DMS53 (cell line): ENCODE measurements around the gene FRZB.

Source experiments
- DNase-seq: peaks from one replicate; lab custom pipeline; 2025; lab: John Stamatoyannopoulos, UW

Gene FRZB

DNA sequence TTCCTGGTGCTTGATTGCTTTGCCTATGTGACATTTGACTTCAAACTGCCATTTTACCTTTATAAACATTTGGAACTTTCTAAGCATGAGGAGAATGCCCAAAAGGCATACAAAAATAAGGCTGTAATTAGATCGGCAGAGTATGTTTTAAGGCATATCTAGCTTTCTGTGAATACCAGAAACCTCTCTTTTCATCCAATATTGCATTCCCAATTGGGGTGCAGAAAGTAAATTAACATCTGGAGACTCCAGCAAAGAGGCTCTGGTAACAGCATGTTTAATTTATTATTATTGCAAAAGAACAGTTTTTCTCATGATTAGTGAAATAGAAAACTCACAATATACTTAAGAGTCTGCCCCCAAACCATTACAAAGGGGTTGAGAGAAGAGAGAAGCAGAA is 32.1 kb downstream of the FRZB start:
- no peak for DNase-seq

DNA sequence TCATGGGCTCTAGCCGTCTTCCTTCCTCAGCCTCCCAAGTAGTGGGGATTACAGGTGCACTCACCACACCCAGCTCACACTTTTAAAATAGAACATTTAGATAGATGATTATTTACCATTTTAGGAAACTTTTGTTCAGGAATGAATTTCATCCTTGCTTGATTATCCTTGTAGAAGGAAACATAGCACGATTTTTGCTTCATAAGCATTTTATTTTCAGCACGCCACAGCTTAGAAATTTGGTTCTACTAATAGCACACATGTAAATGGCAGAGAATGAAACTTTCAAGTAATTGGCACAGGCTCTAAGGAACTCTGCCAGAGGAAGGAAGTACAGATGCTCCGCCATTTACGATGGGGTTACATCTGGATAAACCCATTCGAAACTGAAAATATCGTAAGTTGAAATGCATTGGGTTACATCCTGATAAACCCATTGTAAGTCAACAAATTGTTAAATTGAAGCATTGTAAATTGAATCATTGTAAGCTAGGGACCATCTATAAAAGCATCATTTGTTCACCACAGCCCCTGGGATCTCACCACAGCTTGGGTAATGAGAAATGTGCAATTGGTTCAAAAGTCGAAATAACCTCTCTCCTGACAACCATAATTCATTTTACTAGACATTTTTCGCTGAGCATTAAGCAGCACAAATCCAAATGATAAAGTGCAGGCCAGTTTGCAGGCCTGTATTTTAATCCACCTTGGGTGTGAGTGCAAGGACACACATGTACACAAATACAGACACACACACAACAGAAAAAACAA is 33.2 kb downstream of the FRZB start:
- DNase-seq: no peak

DNA sequence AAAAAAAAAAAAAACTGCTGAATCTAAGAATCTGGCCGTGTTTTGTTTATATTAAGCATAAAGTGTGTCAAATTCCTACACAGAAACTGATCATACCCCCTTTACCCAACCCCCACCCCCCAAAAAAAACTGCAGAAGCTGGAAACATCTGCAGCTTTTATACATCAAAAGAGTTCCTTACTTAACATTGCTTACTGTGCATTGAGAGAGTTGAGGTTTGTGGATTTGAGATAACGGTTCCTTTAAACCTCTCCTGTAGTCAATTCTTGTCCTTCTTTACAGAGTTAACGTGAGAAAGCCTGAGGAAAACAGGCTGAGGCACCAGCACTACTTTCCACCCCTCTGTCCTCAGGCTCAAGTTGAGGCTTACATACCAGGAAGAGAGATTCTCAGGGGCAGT is 34.5 kb downstream of the FRZB start:
- no peak for DNase-seq

DNA sequence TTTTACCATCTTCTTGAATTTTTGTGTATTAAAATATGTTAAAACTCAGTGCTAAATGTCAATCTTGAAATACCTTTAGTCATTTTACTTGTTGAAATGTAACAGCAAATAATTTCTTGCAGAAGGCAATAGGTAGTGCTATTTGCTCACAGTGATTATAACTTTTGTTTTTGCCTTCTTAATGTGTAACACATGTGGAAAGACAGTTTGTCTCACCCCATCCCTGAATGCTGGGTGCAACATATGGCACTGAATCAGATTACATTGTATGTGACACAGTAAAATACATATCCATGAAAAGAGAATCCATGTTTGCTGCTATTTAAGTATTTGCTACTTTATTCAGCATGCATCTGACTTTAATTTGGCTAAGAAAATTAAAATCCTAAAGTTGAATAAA is 35.3 kb downstream of the FRZB start:
- DNase-seq: no peak

DNA sequence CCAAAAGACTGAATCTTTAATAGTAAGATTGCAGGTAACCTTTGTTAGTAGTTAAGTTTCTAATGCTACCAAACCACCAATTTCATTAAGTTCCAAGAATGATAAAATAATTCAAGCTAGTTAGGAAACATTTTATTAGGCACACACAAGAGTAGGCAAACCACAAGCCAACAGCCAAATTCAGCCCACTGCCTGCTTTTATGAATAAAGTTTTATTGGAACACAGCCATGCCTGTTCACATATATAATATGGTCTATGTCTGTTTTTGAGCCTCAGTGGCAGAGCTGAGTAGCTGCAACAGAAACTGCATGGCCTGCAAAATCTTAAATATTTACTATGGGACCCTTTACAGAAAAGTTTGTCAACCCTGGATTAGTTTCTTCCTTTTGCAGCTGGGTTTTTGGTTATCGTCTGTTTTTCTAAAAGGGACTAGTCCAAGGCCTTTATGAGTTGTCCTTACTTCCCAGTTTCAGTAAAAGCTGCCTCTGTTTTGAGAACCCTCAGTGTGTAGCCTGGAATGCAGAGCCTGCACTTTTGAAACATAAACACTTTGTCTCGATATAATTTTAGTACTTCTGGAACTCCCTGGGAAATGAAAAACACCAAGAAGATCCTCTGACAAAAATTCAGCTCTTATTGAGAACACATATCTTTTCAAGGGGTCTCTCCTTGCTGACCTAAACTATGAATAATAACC is 39.1 kb downstream of the FRZB start:
- DNase-seq: no peak

DNA sequence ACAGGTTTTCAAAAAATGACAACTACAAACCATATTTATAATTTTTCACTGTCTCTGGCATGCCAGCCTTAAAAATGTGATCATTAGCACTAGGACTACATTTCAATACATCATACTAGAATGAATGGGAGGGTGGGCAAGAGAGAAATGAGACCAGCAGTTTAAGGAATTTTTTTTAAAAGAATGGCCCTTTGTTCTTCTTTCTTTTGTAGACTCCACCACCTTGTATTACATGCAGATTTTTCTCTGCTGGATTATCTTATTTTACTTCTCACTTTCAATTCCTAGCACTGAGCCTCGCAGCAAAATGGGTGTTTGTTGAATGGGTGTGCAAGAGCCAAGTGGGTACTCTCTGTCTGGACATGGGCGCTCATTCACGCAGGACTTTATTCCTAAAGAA is 39.9 kb downstream of the FRZB start:
- DNase-seq: no peak

DNA sequence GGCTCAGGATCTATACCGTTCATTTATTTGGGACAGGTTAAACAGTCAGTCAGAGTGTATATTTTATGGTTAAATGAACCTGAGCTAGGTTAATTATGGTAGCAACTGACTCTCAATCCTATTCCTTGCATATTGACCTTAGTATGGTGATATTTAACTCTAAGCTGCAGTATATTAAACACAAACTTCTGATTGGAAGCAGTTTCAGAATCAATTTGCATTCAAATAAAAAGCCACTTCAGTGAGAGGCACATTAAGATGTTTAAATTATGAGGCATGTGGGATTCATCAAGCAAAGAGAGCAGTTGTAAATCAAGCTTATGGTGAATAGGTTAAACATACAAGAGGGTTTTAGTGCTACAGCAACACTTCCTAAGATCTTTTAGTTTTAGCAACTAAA is 40.4 kb downstream of the FRZB start:
- no peak for DNase-seq

DNA sequence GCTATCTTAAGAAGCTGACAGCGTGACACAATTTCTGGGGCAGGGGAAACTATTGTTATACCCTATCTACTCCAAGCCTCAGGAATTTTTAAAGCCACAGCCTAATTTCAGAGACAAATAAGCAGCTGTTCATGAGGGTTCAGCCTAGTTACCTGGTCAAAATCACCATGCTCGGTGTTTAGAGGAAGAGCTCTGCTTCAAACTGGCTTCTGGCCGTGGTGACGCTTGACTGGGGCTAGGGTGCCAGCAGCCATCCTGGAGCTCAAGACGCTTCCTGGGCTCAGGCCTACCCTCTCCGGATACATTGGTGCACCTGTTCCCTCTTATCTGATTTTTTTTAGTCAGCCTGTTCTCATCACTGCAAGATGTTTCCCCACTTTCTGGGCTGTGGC is 41.7 kb downstream of the FRZB start:
- DNase-seq: peak; percentile 73

DNA sequence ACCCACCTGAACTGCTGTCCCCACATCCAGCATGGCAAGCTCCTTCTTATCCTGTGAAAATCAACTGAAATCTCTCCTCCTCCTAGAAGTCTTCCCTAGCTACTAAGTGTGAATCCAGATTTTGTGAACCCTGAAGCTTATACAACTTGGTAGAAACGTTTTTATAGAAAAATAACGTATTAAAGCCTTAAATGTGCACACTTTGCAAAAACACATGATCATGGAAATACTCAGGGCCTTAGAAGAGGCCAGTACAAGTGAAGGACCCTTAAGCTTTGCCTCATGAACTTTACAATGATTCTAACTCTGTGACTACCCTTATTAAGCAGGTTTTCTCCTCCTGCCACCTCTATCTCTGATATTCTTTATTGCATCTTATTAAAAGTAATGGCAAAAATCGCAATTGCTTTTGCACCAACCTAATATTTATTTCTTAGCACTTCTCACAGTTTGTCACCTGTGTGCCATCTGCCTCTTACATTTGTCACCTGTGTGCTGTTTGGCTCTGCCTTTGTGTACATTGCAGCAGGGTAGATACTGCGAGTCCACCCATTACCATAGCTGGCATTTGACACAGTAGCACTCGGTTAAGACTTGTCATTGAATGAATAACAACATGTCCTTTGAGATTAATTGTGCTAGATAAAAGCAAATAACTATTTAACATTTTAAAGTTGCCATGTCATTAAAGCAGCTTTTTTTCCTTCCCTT is 42.2 kb downstream of the FRZB start:
- peak; percentile 88 for DNase-seq

DNA sequence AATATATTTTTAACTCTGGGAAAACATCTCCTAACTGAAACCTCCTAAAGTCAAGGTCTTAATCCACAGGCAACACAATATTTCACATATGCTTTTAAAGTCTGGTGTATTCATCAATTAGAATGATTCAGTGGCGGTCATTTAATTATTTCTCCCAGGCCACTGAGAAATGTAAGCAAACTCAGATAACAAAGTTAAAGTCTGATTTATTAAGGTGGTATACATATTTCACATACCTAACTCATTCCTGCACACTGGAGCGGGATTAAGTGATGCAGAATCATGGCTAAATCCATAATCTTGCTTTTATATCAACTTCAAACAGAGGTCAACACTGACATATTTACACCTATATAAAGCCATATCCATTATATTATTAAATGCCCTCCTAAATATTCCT is 43.7 kb downstream of the FRZB start:
- no peak for DNase-seq

DNA sequence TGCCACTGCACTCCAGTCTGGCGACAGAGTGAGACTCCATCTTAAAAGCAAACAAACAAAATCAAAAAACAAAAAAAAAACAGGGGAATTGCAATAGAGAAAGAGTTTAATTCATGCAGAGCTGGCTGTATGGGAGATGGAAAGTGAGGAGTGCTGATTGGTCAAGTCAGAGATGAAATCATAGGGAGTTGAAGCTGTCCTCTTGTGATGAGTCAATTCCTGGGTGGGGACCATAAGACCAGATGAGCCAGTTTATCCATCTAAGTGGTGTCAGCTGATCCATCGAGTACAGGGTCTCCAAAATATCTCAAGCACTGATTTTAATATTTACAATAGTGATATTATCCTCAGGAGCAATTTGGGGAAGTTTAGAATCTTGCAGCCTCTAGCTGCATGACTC is 45.3 kb downstream of the FRZB start:
- DNase-seq: peak; percentile 64

DNA sequence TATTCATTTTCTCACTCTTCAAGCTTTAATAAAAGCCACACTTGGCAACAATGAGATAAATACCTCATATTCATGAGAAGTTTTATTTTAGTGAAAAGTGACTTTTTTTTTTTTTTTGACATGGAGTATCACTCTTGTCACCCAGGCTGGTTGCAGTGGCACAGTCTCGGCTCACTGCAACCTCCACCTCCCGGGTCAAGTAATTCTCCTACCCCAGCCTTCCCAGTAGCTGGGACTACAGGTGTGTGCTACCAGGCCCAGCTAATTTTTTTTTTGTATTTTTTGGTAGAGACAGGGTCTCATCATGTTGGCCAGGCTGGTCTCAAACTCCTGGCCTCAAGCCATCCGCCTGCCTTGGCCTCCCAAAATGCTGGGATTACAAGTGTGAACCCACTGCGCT is 47.0 kb downstream of the FRZB start:
- DNase-seq: no peak

DNA sequence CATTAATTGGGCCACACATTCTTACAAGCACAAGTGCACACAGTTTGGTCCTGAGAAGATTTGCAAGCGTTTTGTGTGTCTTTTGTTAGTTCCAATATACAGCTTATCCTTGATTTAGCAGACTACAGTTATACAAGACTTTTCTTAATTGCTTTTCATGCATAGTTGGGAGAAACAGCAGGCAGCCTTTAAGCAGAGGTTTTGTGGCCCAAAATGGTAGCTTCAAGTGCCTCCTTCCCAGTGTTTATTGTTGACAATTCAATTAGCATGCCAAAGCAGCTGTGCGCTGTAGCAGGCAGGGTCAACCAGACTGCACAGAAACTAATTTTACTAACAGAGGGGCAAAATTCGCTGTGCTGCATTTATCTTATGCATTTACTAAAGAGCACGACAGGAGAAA is 47.5 kb downstream of the FRZB start:
- peak; percentile 64 for DNase-seq

DNA sequence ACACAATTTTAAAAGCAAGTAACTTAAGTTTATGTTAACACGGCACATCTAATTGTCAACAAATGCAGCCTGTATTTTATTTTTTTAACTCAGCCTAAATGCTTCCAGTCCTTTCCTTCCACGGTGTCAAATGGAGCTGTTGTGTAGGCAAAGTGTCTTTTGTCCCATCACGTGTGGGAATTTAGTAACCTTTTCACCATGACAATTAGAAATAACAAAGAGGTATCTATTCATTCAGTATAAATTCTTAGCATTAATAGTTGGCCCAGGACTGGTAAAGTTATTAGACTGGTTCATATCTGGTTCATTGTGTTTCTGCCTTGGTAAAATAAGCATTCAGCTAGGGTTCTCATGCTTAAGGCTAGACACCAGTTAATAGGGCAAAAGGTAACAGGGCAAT is 47.9 kb downstream of the FRZB start:
- DNase-seq: no peak

DNA sequence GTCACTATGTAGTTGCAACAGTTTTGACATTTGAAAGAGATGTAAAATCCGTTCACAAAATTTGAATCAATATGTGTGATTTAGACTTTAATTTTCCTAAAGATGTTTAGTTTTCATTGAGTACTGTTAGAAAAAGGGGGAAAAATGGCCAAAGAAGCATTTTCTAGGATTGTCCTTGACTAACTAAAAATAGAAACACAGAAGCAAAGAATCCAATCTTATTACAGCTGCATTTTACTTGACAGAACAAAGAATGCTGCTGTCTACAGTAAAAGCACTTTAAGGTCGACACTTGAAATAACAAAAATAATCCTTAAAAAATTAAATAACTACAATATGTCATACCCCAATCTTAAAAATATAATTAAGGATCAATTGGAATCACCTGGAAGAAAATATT is 48.9 kb downstream of the FRZB start:
- no peak for DNase-seq

DNA sequence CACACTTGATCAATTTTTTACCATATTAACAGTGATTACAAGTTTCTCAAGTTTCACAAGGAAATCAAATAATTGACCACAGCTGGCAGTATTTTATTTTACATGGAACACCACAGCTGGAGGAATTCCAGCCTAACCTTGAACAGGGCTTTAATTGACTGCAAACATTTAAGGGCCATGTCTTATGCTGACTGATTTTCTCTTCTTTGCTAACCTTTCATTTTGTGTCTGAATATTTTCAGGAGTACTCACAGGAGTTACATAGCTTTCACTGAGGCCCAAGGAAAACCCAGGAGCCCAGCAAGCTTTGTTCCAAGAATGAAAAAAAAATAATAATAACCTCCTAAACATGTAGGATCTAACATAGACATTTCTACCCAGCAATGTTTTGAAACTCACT is 49.6 kb downstream of the FRZB start:
- DNase-seq: no peak

DNA sequence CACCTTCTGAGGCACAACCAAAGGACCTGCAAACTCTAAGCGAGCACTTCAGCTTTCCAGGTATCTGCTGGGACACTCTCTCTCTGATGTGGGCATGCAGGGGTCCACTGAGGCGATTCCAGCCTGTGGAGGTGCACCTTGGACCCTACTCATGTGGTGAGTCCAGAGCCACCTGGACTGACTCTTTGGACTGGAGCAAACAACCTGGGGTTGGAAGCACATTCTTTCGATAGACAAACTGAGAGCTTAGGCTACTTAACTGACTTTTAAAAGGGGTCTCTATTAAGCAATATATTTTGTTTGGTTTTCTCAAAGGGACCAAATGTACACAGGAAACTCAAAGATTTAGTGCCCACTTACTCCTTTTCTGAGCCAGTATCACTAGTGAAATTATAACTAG is 51.6 kb downstream of the FRZB start:
- no peak for DNase-seq

DNA sequence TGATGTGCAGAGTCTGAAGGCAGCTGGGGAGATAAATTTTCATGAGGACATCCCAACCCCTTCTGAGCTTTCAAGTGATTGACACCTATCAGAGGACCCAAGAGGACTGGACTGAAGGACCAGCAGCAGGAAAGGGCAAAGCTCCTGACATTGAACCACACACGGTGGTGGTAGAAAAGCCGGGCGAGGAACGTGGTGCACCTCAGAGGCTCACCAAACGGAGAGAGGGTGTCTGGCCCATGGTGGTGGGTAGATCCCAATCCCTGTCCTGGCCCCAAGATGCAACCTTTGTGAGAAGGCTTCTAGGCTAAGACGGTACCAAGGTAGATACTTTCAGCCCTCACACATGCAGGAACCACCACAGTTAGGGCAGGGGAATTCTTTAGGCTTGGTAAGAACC is 52.1 kb downstream of the FRZB start:
- DNase-seq: no peak

DNA sequence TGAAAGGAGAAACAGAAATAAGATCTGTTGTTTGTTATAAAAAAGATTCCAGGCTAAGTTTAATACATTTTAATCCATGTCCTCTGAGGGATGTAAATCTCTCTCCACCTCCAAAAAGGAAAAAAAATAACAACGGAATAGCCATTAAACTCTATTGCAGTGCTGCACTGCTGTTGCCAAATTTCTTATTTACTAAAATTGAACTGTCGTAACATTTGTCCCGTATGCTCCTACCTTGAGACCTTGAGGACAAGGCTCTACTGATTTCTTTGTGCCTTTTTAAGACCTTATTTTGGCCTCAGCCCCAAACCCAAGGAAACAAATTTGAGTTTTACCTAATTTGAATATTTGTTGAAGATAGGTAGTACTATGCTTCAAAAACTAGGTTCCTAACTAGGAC is 56.4 kb downstream of the FRZB start:
- no peak for DNase-seq

DNA sequence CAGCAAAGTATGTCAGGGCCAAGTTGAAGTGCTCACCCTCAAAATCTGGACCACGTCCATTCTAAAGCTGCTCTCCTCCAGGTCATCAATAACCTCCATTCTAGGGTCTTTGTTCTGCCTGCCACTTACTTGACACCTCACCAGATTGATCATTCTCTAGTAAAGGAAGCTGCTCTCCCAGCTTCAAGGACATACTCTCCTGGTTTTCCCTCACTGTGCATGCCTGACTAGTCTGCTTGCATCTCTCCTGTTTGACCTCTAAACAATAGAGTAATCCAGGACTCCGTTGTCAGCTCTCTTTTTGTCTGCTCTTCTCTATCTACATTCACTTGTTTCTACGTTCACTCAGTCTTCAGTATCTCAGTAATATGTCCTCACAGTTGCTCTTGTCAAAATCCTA is 59.1 kb downstream of the FRZB start:
- DNase-seq: no peak

DNA sequence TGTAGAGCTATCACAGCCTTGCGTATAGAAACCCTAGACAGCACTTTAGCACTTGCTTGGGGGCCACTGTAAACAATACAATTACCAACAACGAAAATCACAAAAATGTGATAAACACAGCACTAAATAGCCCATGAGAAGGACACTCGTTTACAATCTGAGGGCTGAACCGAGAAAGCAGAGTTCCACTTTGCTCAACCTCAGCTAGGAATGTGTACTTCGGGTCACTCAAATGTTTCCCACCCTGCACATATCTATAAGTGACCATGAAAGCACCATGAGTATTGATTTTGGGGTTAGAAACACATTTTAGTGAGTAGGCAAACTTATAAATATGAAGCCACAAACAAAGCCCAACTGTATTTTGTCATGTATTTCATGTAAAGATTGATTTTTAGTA is 62.3 kb downstream of the FRZB start:
- no peak for DNase-seq

DNA sequence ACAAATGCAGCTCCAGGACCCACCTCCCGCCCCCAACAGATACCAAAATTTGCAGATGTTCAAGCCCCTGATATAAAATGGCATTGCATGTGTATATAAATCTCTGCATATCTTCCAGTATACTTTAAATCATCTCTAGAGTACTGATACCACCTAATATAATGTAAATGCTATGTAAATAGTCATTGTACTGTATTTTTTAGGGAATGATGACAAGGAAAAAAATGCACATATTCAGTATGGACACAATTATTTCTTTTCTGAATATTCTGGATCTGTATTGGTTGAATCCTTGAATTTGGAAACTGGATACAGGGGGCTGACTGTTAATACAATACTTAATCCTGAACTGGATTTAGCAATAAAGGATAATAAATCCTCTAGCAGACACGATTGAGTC is 67.7 kb downstream of the FRZB start:
- no peak for DNase-seq

DNA sequence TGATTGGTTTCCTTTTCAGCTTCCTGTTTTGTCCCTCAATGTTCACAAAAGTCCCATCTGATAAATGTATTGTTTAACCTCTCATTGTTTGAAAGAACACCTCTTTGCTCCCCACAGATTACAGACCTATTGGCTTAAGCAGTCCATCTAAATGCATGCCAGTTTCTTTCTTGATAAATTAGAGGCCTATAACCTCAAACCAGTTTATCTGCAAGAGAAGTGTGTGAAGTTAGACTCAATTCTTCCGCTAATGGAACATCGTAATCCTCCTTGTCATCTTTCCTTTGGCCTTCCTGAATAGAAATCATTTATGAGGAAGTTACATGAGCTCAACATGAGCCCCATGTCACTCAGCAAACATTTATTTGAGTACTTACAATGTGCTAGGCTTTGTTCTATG is 74.0 kb downstream of the FRZB start:
- DNase-seq: peak; percentile 31
